Daoy (cell line): ENCODE data around the gene ADCY6. TPM values are rescaled to one million over a fixed set of nuclear protein-coding genes. Genes with fewer than 3 reads are reported as not detected.

Experiments used
- DNase-seq: peaks from one replicate; pipeline ENCODE4 v3.0.0-alpha.2; 2015; ENCODE audit warnings: low read depth
- total RNA-seq: library from RNA; depleted of rRNA; stranded (reverse); fragments of >200 nt; shearing (Covaris generic); gene quantifications from 2 replicates; pipeline ENCODE4 v1.2.3, GENCODE V29; 2014; rRNA removed

The ADCY6 gene
- 9.0 and 9.2 TPM in 2 replicates for total RNA-seq

GRCh38 chr12:48788854-48789775 is at the start of gene ADCY6:
ADCY6 (minus strand) TSS chr12:48789089; CDS start chr12:48783434, 5,655 bp downstream.
- DNase-seq: peak; percentile 67

DNA sequence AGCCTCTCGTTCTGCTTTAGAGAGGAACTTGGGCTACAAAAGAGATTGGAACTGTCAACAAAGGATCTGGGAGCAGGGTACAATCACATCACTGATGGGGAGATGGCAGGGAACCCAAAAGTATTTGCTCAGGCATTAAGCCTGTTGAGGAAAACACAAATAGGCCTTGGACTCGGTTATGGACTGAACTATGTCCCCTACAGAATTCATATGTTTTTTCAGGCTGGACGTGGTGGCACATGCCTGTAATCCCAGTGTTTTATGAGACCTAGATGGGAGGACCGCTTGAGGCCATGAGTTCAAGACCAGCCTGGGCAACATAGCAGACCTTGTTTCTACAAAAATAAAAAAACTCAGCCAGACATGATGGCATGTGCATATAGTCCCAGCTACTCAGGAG is 49.2 kb upstream of the ADCY6 start:
- no peak for DNase-seq

- DNase-seq: no peak
These were observed 43.6 kb upstream of the ADCY6 start for GRCh38 chr12:48832321-48833060.

DNA sequence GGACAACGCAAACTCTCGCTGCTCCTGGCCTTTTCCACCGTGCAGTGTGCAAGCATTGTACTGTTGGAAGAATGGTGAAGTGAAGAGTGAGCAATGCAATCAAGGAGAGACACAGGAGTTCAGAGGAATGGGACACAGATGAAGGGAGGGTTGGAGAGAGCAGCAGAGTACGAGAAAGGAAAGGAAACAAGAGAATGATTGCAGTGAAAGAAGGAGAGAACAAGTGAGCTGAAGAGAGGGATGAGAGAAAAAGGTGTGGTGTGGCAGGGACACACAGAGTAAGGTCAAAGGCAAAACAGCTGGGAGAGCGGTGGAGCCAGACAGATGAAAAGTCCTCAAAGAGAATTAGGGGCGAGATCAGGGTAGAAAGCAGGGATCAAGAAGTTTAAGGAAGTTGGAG is 42.4 kb upstream of the ADCY6 start:
- DNase-seq: no peak

DNA sequence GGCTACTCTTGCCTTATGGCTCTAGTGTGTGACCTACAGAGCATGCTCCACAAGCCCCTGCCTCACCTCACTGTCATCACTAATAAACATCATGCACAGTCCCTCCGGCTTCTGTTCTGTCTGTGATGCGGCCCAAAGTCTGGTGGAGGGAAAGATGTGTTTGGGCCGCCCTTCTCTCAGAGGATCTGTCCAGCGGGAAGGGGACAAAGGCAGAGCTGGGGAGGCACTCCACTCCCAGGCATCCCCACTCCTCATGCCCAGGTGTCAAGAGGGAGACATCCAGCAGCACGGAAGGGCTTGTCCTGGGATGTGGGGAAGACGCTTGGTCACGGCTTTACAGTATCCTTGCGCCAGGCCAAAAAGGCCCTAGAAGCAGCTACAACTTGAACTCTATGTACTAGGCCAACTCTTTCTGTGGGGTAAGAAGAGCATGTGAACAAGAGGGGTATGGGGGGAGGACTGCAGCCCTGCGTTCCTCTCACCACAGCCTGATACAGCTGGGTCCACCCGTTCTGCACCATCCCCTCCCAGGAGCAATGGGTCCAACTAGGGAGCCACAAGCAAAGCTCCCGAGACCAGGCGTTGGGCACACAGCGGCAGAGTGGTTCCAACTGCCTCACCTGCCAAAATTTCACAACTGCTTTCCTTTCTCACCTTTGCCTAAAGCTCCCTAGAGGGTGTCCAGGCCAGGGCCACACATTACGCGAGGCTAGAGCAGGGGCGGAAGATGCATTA is 40.1 kb upstream of the ADCY6 start:
- DNase-seq: no peak

GRCh38 chr12:48828293-48828692 is 39.4 kb upstream of the ADCY6 start:
- DNase-seq: no peak

GRCh38 chr12:48827513-48828096 is 38.7 kb upstream of the ADCY6 start:
- DNase-seq: no peak

DNA sequence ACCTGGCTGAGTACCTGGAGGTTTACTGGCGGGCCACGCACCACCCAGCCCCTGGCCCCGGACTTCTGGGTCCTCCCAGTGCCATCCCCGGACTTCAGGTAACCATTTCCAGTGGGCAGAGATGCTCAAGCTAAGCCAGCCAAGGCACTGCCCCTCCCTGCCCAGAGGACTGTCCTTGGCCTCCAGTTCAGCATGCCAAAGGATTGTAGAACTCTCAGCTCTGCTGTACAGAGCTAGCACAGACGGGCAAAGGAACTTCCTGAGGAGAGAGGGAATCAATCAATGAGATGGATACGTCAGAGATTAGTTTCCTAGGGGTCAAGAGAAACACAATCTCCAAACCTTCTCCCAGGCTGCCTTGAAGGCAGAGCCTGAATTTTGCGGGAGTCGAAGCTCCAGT is 38.1 kb upstream of the ADCY6 start:
- DNase-seq: no peak

DNA sequence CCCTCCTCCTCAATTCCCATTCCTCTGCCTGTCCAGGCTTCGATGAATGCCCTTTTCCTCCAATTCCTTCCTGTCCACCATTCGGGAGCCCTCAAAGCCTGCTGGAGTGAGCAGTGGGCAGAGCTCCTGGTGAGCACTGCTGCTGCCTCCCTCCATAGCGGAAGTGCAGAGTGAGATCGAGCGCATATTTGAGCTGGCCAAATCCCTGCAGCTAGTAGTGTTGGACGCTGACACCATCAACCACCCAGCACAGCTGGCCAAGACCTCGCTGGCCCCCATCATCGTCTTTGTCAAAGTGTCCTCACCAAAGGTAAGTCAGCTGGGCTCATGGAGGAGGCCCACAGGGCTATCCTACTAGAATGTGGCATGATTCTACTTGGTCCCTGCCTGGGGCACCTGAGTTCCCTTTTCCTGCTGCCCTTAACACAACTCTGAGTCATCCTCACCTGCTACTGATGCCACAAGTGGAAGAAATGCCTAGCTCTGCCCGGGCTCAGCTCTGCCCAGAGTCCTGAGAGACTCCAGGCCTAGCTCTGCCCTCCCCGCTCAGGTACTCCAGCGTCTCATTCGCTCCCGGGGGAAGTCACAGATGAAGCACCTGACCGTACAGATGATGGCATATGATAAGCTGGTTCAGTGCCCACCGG is 37.4 kb upstream of the ADCY6 start:
- DNase-seq: no peak

DNA sequence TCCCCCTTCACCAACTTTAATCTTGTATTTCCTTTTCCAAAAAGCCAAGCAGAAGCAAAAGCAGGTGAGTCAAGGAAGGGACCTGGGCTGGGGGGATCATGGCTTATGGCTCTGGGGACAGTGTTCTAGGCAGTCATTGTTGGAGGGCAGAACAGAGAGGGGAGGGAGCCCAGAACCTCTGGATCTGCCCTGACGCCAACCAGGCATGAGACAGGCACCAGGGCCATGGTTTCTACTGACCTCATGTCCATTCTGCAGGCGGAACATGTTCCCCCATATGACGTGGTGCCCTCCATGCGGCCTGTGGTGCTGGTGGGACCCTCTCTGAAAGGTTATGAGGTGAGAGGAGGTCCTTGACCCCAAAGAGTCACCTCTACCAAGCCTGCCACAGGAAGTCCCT is 36.0 kb upstream of the ADCY6 start:
- no peak for DNase-seq

DNA sequence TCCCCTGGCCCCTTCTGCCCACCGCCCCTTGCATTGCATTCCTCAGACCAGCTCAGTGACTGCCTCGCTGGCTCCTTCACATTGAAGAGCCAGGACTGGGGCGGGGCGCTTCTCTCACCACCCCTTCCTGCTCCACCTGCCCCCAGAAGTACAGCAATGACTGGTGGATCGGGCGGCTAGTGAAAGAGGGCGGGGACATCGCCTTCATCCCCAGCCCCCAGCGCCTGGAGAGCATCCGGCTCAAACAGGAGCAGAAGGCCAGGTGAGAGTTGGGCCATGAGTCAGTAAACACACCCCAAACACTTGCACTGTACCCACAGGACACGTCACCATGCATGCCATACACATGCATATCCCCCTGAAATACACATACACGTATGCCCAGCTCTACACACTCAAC is 35.2 kb upstream of the ADCY6 start:
- no peak for DNase-seq

DNA sequence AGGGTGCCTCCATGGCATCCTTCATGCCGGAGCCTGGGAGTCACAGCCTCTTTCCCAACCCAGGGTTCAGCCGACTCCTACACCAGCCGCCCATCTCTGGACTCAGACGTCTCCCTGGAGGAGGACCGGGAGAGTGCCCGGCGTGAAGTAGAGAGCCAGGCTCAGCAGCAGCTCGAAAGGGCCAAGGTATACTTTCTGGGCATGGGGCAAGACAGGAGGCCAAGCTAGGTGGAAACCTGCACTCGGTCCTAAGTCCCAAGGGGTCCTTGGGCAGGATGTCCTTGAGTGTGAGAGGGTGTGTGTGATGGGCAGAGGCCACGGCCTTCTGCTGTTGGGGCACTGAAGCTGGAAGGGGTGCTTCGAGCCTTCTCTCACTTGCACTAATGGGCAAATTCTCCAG is 34.4 kb upstream of the ADCY6 start:
- no peak for DNase-seq

DNA sequence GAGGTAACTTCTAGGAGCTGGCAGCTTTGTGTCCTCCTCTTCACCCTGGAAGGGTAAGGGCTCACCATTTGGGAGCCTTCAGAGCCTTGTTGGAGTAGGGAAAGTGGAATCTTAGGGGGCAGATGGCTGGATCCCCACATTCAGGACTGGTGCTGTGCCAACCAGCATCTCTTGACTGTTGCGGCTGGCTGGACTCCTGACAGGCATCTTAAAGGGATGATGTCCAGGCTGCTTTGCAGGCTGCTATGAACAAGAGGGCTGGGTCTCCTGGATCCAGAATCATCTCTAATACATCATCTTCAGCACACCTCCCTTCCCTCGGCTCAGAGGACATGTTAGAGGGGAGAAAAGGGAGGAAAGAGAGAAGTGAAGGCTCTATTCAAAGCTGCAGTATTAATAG is 33.8 kb upstream of the ADCY6 start:
- no peak for DNase-seq

- no peak for DNase-seq
These were observed 33.2 kb upstream of the ADCY6 start for GRCh38 chr12:48822139-48822538.

DNA sequence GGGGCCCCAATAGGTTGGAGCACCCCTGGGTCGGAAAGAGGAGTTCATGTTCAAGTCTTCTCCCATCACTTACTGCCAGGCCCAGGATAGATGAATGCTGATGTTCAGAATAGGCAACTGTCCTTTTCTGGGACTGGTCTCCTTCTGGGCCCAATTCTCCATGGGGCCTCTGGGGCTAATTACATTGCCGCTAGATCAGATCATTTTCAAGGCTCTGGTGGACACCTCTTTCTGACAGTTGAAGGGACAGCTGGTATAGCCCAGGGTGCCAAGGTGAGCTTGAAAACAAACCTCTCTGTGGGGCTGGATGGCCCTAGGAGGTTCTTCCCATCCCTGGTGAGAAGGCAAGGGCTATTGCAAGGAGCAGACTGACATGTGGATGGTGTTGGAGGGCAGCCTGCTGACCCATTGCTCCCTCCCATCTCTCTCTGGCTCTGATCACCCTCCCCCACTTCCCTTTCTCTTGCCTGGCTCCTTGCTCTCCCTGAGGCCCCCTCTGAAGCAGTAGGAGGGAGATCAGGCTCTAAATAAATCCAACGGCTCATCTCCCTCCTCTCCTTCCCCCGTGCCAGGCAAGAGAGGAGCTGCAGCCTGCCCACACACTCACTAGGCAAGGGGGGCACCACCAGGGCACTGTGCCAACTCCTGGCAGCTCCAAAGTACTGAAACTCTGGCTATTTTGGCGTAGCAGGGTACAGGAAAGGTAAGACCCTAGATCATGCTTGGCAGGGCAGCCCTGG is 31.3 kb upstream of the ADCY6 start:
- DNase-seq: no peak

DNA sequence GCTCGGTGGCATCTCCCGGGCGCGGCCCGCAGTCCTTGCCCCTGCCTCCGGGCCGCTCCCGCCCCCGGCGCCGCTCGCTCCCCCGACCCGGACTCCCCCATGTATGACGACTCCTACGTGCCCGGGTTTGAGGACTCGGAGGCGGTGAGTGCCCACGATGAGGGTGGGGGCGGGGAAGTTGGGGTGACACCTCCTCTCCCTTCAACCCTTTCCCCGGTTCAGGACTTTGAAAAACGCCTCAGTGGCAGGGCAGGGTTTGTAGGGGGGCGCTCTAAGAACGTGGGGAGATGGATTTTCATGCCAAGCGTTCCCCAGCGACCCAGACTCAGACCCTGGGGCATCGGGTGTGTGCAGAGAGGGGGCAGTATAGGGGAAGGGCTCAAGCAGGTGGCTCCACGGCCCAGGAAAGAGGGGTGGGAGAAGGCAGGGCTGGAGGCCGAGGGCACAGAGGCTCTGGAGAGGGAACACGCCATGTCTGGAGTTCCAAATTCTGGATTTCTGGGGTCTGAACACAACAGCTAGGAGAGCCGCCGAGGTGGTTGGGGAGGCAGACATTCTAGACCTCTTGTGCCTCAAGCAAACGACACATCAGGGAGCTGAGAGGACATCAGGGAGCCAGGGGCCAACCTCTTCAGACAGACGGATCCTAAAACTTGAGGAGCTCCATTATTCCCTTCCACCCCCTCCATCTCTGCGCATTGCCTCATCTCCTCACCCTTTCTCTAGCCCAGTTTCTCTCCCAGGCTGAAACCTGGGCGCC is 30.1 kb upstream of the ADCY6 start:
- DNase-seq: no peak

- peak; percentile 84 for DNase-seq
These were observed 29.3 kb upstream of the ADCY6 start, which contains the start of gene CACNB3 for GRCh38 chr12:48817873-48818830. CACNB3 (plus strand) TSS chr12:48818496; CDS start chr12:48818930, 434 bp downstream.

DNA sequence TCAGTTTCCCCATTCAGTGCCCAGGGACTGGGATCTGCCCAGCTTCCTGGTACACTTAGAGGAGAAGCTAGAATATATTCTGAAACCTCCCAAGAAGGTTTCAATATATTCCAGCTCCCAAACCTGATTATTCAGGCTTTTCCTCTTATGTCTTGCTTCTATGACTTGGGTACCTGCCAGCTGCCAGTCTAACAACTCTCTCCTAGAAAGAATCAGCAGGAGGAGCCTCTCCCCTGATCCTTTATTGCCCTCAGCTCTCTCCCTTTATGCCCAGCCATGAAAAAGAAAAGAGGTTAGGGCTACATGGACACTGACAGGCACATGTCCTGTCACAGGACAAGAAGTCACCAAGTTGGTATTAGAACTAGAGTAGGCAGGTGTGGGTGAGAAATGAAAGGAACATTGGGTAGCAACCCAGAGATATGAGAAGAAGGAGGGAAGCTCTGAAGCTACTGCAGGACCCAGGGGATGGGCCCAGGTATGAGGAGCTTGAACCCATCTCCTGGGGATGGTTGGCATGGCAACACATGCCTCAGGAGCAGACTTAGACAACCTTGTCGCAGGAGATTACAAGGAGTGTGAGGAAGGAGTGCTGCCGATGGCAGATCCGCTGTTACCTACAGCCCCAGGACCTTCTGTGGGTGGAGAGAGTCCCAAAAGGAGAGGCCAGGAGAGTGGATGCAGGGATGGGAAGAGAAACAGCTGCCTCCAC is 27.4 kb upstream of the ADCY6 start:
- DNase-seq: no peak
